Renal cortex interstitium (tissue), 11 donors: ENCODE results near the gene RAPGEF5. TPM values are rescaled to one million over a fixed set of nuclear protein-coding genes. Genes with fewer than 3 reads are reported as not detected.

Experiments used
- DNase-seq, 11 donors: peaks; one replicate each; pipeline ENCODE4 v3.0.0-alpha.2; 2013; ENCODE audit warnings: low read depth in 9 of 11, low spot score in 4 of 11; ENCODE audit errors: extremely low read depth in 1 of 11
- polyA plus RNA-seq, 3 donors: library from polyadenylated mRNA; unstranded; fragments of 120-200 nt; gene quantifications; one replicate each; pipeline ENCODE4 v1.2.1, GENCODE V29; 2013; ENCODE audit not compliant: insufficient read length in 3 of 3

The RAPGEF5 gene
- polyA plus RNA-seq, 3 donors: 36.1 to 47.0 (median 39.9) TPM

DNA sequence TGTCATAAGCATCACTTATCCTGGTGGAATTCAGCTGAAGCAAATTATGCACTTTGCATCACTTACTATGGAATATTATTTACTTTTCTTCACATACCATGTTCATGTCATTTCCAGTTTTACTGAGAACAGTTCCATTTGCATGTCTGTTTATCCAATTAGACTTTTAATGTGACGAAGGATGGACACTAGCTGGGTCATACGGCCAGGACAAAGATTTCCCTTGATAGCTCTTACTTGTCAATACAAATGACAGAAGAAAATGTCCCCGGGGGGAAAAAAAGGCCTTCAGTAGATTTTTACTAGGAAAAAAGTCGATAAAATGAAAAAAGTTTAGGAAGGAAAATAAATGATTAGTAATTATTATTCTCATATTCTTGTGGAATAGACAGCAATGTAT is 106.6 kb downstream of the RAPGEF5 start:
- no peak for DNase-seq

DNA sequence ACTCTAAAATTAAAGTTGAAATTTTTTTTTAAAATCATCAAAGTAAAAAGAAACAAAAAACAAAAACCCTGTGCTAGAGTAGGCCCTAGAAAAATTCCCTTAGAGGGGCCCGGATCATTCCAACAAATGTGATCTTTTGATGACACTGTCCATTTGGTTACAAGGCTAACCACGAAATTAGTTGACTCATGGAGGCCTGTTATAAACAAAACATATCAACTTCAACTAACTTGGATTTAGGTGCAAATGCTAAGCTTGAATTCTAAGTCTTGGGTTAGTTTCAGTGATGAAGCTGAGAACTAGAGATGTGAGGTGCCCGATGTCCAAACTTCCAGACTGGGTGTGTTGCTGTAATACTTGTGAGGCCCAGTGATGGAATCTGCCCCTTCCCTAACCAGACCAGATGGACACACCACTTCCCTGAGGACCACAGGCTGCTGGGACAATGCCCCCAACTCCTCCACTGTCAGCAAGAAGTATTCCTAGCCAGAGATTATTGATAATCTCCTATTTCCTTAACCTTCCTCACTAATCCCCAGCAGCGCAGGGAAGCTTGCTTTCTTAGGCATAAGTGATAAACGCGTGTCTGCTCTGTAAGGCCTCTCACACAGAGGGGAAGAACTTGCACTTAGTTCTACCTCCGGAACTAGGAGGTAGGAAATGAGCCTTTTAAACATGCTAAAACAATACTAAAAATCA is 108.7 kb downstream of the RAPGEF5 start:
- DNase-seq: no peak

DNA sequence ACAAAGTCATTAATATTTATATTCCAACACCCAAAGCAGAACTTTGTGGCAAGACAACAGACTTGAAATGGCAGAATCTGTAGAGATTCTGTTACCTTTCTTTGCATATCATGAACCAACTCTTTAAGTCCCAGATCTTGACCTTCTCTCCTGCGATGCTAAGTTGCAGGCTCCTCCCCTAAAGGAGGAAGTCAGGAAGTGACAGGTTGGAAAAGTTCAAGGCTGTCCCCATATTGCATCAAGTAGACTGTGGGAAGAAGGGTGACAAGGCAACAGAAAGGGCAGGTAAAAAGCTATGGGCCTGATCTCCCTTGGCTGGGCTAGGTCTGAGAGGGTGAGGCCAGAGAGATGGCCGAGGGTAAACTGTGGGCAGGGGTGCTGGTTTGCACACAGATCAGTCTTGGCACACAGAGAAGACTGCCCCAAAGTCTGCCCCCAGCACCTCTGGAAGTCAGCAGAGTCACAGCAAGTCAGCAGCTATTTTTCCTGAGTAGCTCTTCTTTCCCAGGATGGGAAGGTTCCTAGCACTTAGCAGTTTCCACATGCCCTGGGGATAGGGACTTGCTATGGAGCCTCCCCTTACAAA is 115.1 kb downstream of the RAPGEF5 start:
- DNase-seq: no peak

DNA sequence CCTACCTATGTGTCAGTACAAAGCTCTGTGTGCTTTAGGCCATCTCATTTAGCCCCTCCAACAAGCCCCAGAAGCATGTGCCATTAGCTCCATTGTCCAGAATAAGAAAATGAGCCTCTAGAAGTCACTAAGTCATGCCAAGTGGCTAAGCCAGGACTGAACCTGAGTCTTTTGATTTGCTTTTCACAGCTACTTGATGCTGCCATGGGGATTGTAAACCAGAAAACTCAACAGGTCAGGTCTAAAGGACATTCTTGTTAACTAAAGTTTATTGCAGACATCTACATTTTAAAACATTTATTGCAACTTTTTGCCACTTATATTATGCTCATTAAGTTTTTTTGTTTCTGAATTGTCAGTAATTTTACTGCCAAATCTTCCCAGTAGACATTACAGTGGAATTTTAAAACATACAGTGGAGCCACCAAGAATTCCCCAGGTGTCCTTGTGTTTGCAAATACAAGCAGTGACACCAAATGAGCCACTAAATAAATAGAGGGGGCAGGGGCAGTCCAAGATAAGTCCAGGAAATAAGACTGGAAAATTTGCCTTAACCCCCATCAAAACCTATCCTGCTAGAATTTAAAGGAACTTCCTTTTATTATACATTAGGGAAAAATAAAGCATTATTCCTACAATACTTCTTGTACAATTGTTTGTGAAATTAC is 115.9 kb downstream of the RAPGEF5 start:
- no peak for DNase-seq

DNA sequence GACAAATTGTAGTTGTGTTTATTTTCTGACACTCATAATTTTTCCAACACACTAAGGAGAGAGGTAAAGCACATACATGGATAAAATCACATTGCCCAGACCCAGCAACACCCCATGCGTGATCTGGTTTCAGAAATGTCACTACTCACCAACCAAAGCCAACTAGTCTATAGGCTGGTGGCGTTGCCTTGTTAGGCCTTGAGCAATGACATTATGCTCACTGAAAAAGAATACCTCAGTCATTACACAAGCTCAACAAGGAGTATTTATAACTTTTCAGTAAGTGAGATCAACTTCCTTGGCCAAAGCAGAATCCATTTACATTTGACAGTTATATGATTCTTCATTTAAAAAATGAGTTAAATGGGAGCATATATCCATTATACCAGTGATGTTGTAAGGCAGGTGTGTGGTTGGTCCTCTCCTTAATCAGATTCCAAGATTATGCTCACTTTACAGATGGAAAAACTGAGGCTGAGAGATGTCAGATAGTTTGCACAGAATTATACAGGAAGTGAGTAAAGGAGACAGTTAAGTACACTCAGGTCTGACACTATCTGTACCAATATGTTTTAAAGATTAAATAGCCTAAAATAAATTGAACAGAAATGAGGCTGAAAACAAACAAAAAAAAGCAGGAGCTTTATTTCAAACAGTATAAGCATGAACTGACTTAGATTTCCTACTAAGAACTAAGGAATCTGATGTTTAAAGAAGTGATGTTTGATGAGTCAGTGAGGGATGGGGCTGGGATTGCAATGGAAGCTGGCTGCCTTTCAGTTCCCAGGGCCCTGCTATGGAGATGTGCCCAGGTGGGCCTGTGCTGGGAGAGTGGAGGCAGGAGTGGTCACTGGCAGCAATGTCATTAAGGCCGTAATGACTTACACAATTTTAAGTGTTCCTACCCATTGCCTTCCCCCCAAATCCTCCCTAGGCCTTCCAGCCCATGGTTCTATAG is 118.3 kb downstream of the RAPGEF5 start:
- DNase-seq: no peak

DNA sequence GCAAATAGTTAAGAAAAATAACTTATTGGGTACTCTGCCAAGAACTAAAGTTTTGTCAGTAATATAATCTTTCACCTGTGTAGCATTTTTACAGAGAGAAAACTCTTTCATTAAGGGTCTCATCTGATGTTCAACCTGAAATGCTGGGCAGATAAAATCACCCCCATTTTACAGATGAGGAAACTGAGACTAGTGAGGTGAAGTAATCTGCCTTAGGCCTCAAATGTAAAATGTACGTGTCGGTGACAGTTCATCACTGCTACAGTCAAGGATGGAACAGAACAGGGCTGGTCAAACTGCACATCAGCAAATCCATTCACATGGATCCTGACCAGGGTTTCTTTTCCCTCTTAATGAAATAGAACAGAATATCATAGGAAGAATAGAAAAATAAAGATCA is 121.8 kb downstream of the RAPGEF5 start:
- no peak for DNase-seq

DNA sequence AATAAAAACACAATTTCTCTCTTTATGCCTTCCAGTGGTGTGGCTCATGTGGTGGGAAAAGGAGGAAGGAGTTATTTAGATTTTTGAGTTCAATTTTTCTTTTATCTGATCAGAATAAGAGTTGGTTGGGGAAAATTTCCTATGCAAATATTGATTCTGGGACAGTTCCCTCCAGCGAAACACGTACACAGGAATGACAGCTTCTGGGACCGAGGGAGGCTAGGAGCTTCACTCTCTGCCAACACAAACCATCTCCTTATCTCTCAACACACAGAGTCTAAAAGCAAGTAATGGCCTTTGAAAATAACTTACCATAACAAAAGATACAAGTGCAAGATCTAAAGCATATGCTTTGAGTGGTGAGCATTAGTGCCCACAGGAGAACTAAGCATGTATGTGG is 122.7 kb downstream of the RAPGEF5 start:
- DNase-seq: no peak

DNA sequence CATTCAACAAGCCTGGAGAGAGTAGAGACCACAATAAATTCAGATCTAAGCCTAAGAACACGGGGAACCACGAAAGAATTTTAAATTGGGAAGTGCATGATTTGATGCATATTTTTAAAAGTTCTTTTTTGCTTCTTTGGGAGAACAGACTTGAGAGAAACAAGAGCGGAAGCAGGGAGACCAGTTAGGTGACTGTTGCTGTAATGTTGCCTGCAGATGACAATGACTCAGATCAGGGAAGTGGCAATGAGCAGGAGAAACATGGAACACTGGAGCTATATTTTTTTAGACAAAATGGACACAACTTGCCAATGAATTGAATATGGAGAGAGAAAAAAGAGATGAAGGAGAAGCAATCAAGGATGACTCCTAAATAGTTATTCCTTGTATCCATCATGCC is 125.1 kb downstream of the RAPGEF5 start:
- no peak for DNase-seq

DNA sequence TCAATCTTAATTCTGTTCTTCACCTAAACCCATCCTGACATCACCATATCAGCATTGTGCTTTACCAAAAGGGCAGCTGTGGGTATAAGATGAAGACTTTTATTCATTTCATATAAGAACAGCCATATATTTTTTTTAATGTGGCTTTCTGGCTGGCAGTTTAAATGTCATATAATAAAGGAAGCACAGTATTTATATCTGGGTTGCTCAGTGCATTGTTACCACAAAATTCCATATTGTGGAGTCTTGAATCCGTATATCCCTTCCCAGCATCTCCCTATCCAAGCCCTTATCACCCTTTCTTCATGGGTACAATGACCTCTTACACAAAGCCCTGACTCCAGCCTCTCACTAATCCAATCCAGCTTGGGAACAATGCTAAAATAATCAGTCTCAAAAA is 125.8 kb downstream of the RAPGEF5 start:
- no peak for DNase-seq

DNA sequence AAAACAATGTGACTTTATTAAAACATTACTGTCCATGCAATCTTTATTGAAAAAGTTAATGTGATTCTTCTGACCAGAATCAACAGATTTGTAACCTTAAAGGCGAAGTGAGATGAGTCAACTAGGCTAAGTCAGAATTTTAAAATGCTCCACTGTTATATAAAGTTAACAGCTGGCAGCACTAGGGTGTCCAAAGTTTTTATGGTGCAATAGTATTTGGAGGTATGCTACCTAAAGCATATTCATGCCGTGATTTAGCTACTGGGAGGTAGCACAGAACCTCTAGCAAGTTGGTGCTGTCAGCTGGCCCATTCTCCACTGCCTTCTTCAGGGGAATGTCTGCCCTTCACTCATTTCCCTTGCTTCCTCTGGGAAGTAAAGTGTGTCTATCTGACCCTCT is 126.7 kb downstream of the RAPGEF5 start:
- DNase-seq: no peak

DNA sequence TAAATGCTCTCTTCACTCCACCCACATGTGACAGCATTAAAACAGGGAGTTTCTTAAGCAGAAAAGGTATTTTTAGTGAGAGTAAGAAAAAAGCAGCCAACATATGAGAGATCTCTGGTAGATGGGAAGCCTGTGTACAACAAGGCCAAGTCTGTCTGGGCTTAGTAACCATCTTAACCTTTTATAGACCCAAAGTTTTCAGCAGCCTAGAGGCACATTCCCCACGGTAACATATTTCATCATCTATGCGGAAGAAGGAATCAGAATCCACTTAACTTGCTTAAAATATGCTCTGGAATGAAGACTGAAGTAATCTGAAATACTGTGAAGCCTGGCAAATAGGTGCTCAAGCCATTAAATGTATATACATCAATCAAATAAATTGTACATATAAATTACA is 127.8 kb downstream of the RAPGEF5 start:
- DNase-seq: no peak

DNA sequence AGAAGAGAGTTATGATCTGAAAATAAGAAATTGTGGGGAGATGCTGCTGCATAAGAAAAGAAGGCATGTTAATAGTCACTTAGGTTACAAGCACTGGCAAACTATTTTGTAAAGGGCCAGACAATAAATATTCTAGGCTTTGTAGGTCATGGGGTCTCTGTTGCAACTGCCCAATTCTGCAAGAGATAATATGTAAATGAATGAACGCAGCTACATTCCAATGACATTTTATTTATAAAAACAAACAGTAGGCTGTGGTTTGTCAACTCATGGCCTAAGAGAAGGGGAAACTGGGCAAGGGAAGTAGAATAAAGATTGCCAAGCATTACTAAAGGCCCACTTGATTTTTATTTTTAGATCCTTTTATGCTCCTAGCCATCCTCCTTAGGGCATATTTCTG is 133.1 kb downstream of the RAPGEF5 start:
- DNase-seq: no peak

DNA sequence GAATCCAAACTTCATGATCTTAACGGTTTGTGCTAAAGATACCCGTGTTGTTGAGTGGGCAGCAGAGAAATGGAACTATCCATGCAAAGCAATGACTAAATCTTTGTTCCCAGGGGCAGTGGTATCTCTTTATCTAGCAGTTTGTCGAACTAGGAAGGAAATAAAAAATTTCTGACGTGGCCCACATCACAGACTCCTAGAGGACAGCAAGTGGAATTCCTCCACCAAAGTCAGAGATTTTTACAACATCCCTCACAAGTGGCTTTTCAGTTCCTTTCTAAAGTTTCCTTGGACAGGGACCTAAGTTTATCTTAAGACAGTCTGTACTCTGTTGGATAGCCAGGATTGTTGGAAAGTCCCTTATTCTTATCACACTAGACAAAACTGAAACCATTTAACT is 136.0 kb downstream of the RAPGEF5 start:
- DNase-seq: no peak

DNA sequence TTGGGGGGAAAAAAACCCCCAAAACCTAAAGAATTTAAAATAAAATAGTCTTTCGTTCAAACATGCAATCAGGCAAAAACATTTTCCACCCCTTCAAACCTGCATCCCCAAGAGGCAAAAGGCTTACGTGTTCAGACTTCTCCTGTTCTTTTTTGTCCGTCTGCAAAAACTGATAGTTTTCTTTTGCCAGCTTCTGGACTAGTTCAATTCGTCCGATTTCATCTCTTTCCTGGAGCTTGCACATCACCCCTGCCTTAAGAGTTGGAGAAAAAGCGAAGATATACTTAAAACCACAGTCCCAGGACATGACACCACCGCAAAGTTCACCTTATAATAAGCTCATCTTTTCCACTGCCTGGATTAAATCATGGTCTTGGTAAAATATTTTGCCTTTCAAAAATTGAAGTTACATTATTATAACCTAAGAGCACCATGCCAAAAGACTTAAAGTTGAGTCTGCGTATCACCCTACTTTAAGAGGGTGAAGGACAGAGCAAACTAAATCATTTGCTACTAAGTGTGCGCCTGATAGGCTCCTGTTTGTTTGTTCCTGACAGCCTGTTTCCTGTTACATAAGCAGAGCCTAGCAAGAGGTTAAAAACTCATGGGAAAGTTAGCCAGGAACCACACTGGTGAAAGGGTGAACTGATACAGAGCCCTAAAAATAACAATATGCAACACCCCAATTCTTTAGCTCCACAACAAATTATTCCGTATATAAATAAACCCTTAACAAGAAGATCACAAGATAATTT is 137.0 kb downstream of the RAPGEF5 start:
- DNase-seq: no peak

DNA sequence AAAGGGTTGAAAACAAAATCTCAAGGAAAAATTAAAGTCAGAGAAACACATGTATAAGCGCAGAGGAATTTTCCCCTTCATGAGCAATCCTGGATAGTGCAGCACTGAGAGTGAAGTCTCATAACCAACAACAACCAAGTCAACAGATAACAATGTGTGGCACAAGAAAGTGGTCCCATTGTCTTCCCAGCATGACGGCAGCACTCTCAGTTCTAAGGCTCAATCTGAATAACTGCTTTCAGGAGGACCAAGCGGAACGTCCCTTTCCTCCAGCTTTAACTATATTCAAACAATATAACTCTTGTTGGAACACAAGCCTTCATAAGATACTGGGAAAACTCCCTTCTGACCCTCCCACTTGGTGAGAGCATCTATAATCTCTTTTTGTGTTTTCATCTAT is 137.9 kb downstream of the RAPGEF5 start:
- DNase-seq: no peak

DNA sequence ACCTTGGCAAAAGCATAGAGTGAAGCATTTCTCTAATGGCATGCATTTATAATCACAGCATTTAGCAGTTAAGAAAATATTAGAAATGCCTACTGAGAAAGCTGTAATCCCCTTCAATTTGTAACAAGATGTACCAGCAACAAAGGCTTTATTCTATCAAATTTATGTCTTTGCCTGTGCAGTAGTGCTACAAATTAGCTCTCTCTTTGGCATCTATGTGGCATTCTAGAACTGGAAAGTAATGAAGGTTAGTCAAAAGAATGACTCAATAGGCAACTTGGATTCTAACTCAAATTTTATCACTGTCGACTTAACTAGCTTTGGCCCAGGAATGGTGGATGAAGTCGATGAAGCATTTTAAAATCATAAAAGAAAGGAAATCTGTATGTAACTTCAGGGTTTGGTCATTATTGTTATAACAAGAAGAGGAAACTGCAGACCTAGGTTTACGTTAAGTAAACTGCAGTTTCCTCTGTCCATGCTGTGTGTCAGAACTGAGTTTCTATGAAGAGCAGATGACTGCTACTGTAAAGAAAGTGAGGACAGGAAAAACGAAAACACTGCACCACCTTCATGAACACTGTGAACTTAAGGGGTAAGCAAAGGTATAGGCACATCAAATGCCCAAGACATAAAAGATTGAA is 140.0 kb downstream of the RAPGEF5 start:
- DNase-seq: no peak

DNA sequence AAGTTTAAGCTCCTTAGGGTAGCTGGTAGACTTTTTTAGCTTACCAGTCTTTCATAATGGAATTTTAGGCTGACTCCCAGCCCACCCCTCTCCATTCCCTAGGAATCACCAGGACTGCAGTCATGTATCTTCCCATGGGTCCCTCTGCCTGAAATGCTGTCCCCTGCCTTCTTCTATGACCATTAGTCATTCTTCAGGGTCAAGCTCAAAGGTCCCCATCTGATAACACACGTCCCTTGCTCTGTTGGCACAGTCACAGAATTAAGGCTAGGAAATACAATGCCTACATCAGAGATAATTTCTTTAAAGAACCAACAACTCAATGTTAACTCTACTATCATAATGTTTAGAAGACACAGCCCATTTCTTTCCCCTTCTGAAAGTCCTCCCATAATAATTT is 140.6 kb downstream of the RAPGEF5 start:
- no peak for DNase-seq

DNA sequence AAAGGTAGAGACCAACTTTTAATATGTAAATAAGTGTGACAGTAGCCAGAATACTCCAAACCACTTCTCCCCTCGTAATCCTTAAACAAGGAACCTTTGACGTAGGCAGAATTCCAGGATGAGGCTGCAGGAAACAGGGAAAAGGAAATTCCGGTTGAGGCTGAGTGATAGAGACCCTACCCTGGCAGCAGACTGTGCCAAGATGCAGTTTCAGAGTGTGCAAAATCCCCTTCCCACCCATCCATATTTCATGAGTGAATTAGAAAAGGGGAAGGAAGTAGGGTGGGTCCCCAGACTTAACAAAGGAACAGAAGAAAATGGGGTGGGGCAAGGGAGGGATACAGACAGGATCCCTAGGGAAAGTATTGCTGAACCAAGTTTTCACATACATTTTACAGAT is 143.0 kb downstream of the RAPGEF5 start:
- no peak for DNase-seq
